Activated B cell treated with CpG ODN at 0.5 μM for 24 hours (primary cell): ENCODE results near the gene TTC39B. TPM values are rescaled to one million over a fixed set of nuclear protein-coding genes. Genes with fewer than 3 reads are reported as not detected.

ENCODE experiments used
- ATAC-seq: fragments of 200-7000 bp; cut with Tn5 transposase; one replicate; pipeline ENCODE4 v1.10.0; 2021; ENCODE audit warnings: low read depth, mild to moderate bottlenecking, moderate library complexity
- CTCF ChIA-PET: fragments of 350-600 bp; sonication (Branson Sonifier 250); formaldehyde crosslinking; loops from one replicate; lab custom pipeline; 2021; ENCODE audit warnings: antibody characterized with exemption; lab: Charles Lee
- POLR2A ChIA-PET: fragments of 350-600 bp; sonication (Branson Sonifier 250); formaldehyde crosslinking; loops from one replicate; lab custom pipeline; 2021; ENCODE audit warnings: antibody characterized with exemption; lab: Charles Lee
- DNase-seq: peaks from one replicate; pipeline ENCODE4 v3.0.0; 2022
- H3K27ac Mint-ChIP-seq: one replicate; pipeline ENCODE4 v1.8.0; 2020; ENCODE audit warnings: mixed read lengths
- H3K27me3 Mint-ChIP-seq: one replicate; pipeline ENCODE4 v1.8.0; 2021; ENCODE audit warnings: mixed read lengths
- H3K36me3 Mint-ChIP-seq: one replicate; pipeline ENCODE4 v1.8.0; 2021; ENCODE audit warnings: low read depth, mixed read lengths
- H3K4me1 Mint-ChIP-seq: one replicate; pipeline ENCODE4 v1.8.0; 2021; ENCODE audit warnings: mixed read lengths
- H3K4me3 Mint-ChIP-seq: one replicate; pipeline ENCODE4 v1.8.0; 2020; ENCODE audit warnings: mild to moderate bottlenecking, mixed read lengths
- H3K9me3 Mint-ChIP-seq: one replicate; pipeline ENCODE4 v1.8.0; 2020; ENCODE audit warnings: mixed read lengths
- intact Hi-C: fragments of 100-400 bp; cut with micrococcal nuclease; formaldehyde crosslinking; loops from one replicate; pipeline ENCODE4 v1.15.1; 2024
- total RNA-seq: library from RNA; stranded (reverse); gene quantifications from 2 replicates; pipeline ENCODE4 v1.2.3, GENCODE V29; 2022
- TF ChIP-seq, protein P1 (sequence below): fragments of 200-600 bp; IDR thresholded peaks from one replicate; pipeline ENCODE4 v1.8.0; 2022; ENCODE audit warnings: antibody characterized with exemption, mild to moderate bottlenecking

TTC39B gene
- total RNA-seq, 1 donor from 2014 or later = 6.6 TPM

GRCh38 chr9:15278091-15278687 lies 28.8 kb downstream of the TTC39B start:
- H3K9me3 Mint-ChIP-seq = no peaks in the 10 kb centered on the region

GRCh38 chr9:15277400-15278090 lies 29.5 kb downstream of the TTC39B start:
- Mint-ChIP-seq H3K36me3 (no peaks in the 10 kb centered on the region), H3K27me3 (no peaks in the 10 kb centered on the region), H3K4me3 (no peak overlapping the region), H3K27ac (no peak overlapping the region), H3K4me1 (peaks cover 4% of the 10 kb centered on the region), H3K9me3 (no peaks in the 10 kb centered on the region)
- TF ChIP-seq, protein P1, sequence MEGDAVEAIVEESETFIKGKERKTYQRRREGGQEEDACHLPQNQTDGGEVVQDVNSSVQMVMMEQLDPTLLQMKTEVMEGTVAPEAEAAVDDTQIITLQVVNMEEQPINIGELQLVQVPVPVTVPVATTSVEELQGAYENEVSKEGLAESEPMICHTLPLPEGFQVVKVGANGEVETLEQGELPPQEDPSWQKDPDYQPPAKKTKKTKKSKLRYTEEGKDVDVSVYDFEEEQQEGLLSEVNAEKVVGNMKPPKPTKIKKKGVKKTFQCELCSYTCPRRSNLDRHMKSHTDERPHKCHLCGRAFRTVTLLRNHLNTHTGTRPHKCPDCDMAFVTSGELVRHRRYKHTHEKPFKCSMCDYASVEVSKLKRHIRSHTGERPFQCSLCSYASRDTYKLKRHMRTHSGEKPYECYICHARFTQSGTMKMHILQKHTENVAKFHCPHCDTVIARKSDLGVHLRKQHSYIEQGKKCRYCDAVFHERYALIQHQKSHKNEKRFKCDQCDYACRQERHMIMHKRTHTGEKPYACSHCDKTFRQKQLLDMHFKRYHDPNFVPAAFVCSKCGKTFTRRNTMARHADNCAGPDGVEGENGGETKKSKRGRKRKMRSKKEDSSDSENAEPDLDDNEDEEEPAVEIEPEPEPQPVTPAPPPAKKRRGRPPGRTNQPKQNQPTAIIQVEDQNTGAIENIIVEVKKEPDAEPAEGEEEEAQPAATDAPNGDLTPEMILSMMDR = no peak
- ChIA-PET CTCF (interaction anchor here (0.6 to 1.3 kb wide), 13 partner anchors 9 to 364 kb away, joined by 3 to 6 read pairs (median 4); no protein-coding TSS in a partner anchor), POLR2A (no interaction called here)
- intact Hi-C loops = loop anchor here (1.0 to 2.0 kb wide), 7 partner anchors 29 to 329 kb away; partner anchors contain the start of genes SNAPC3 and TTC39B
- ATAC-seq = peak; percentile 60
- DNase-seq = no peak

More at GRCh38 chr9:15278091-15278687, 28.8 kb downstream of the TTC39B start:
- ChIA-PET POLR2A (no interaction called here), CTCF (interaction anchor here (0.6 to 1.3 kb wide), 13 partner anchors 9 to 364 kb away, joined by 3 to 6 read pairs (median 4); no protein-coding TSS in a partner anchor)
- TF ChIP-seq, protein P1 = no peak
- Mint-ChIP-seq H3K27ac (no peak overlapping the region), H3K27me3 (no peaks in the 10 kb centered on the region), H3K4me1 (peaks cover 4% of the 10 kb centered on the region), H3K4me3 (no peak overlapping the region), H3K36me3 (no peaks in the 10 kb centered on the region)
- no peak for ATAC-seq
- intact Hi-C loops = loop anchor here (1.0 to 2.0 kb wide), 6 partner anchors 29 to 328 kb away; partner anchors contain the start of gene TTC39B
- DNase-seq = no peak

DNA sequence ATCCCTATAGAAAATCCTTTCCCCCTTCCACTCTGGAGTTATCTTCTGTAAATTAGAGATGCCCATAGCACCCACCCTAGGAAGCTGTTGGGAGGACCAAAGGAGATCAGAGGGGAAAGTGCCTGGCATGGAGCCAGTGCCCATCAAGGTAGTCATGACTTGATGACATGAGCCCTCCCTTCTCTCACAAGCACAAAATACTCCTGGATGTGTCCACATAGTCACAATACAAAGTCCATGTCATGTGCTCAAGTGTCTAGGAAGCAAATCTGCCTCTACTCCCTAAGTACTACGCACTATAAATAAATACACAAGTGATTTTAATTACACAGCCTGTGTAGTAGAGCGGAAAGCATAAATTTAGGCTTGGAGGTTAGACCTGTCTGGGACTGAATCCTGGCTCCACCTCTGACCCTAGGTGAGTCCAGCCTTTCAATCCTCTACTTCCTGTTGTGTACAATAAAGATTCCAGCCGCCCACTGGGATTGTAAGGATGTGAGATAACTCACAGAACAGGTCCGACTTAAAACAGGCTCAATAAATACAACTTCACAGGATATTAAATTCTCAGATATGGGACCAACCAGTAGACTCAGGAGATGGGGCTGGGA lies 30.6 kb downstream of the TTC39B start:
- ChIA-PET POLR2A (no interaction called here), CTCF (no interaction called here)
- Mint-ChIP-seq H3K27me3 (no peaks in the 10 kb centered on the region), H3K4me1 (peaks cover 4% of the 10 kb centered on the region), H3K36me3 (no peaks in the 10 kb centered on the region), H3K4me3 (no peak overlapping the region), H3K9me3 (no peaks in the 10 kb centered on the region), H3K27ac (no peak overlapping the region)
- DNase-seq = no peak
- no peak for ATAC-seq
- TF ChIP-seq, protein P1 = no peak
- intact Hi-C loops = no loop called here

DNA sequence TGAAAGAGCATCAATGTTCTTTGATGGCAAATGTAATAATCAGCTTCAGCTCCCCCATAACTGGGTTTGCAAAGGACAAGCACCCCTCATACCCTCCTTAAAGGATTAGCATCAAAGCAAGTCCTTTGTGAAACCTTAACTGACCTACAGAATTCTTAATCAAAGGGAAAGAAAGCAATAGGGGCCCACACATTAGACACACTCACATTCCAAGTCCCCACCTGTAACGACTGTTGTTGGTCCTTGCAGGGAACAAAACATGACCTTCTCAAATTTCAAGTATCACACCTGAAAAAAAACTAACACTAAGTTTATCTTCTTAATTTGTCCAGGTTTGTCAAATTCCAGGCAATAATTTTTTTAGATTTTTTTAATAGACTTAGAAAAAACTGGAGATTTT lies 32.6 kb downstream of the TTC39B start:
- ChIA-PET POLR2A (no interaction called here), CTCF (interaction anchor here (0.7 kb wide), 1 partner anchor 19 kb away, joined by 3 read pairs; no protein-coding TSS in a partner anchor)
- no peaks in the 10 kb centered on the region for H3K27me3 Mint-ChIP-seq
- intact Hi-C loops = no loop called here
- H3K27ac Mint-ChIP-seq = no peak overlapping the region
- peaks cover 4% of the 10 kb centered on the region for H3K4me1 Mint-ChIP-seq
- ATAC-seq = no peak
- no peak overlapping the region for H3K4me3 Mint-ChIP-seq
- DNase-seq = no peak
- no peaks in the 10 kb centered on the region for H3K36me3 Mint-ChIP-seq
- no peaks in the 10 kb centered on the region for H3K9me3 Mint-ChIP-seq
- TF ChIP-seq, protein P1 = no peak
